Endothelial cell of umbilical vein (primary cell): ENCODE results near the gene CENPP. TPM values are rescaled to one million over a fixed set of nuclear protein-coding genes. Genes with fewer than 3 reads are reported as not detected.

Source experiments
- BruUV-seq: library from RNA; stranded (reverse); fragments of 400-500 nt; replicated peaks from 2 replicates; lab custom pipeline; 2021; lab: Mats Ljungman, UMichigan
- CTCF ChIA-PET: fragments of 300-600, 350-600 bp; sonication (Branson Sonifier 250); formaldehyde crosslinking; loops from one replicate; lab custom pipeline; 2021; ENCODE audit warnings: antibody characterized with exemption, inconsistent platforms; lab: Charles Lee
- POLR2A ChIA-PET: fragments of 300-600, 350-600 bp; sonication (Branson Sonifier 250); formaldehyde crosslinking; loops from one replicate; lab custom pipeline; 2021; ENCODE audit warnings: antibody characterized with exemption, inconsistent platforms; lab: Charles Lee
- DNase-seq: peaks from one replicate; pipeline ENCODE4 v3.0.0-alpha.2; 2011; ENCODE audit warnings: low read depth, low spot score
- FAIRE-seq: peaks from 2 replicates; lab custom pipeline; 2011; peaks lifted over from hg19 to GRCh38; lab: Jason Lieb, UNC
- H2AFZ ChIP-seq: 2 replicates; pipeline ENCODE4 v1.6.0; 2012; ENCODE audit warnings: low read depth, low read length, control low read depth, inconsistent platforms
- H3K27ac ChIP-seq: 2 replicates; pipeline ENCODE4 v1.5.1; 2011; ENCODE audit warnings: low read depth, mild to moderate bottlenecking, control low read depth, low read length, moderate library complexity; ENCODE audit not compliant: insufficient read depth
- H3K27me3 ChIP-seq, 2 experiments: 2 replicates each; pipeline versions ENCODE4 v1.6.0 to v1.6.1; 2011; ENCODE audit warnings: low read length in 2 of 2, mixed read lengths in 1 of 2; ENCODE audit not compliant: control insufficient read depth in 2 of 2, insufficient read depth in 2 of 2
- H3K36me3 ChIP-seq, 2 experiments: 2 replicates in 1 of 2; 3 replicates in 1 of 2; pipeline ENCODE4 v1.5.1; 2011; ENCODE audit warnings: low read length in 2 of 2, mild to moderate bottlenecking in 1 of 2, moderate library complexity in 1 of 2; ENCODE audit not compliant: control insufficient read depth in 2 of 2, insufficient read depth in 2 of 2; ENCODE audit errors: extremely low read depth in 1 of 2
- H3K4me1 ChIP-seq: 3 replicates; pipeline ENCODE4 v1.5.1; 2011; ENCODE audit warnings: mild to moderate bottlenecking, low read length; ENCODE audit not compliant: control insufficient read depth, insufficient read depth; ENCODE audit errors: extremely low read depth
- H3K4me2 ChIP-seq: 2 replicates; pipeline ENCODE4 v1.6.1; 2011; ENCODE audit warnings: low read length, control low read depth, mixed read lengths; ENCODE audit not compliant: insufficient read depth
- H3K4me3 ChIP-seq, 3 experiments: fragments of 200-600 bp in 1 of 3; sonication (generic), shearing (Covaris generic) in 1 of 3; replicated peaks in 1 of 3; 2 replicates each; pipeline ENCODE4 v1.5.1; 2011 to 2016; ENCODE audit warnings: control low read depth in 3 of 3, low read length in 3 of 3, mild to moderate bottlenecking in 2 of 3, inconsistent platforms in 1 of 3, low read depth in 1 of 3, moderate library complexity in 1 of 3; ENCODE audit not compliant: insufficient read depth in 1 of 3
- H3K79me2 ChIP-seq: 2 replicates; pipeline ENCODE4 v1.6.0; 2012; ENCODE audit warnings: low read length, inconsistent platforms; ENCODE audit not compliant: control insufficient read depth, insufficient read depth
- H3K9ac ChIP-seq: replicated peaks from 2 replicates; pipeline ENCODE3; 2011; ENCODE audit warnings: low read length, control low read depth; ENCODE audit not compliant: insufficient read depth; ENCODE audit errors: extremely low read depth
- H3K9me1 ChIP-seq: replicated peaks from 3 replicates; pipeline ENCODE4 v1.6.0; 2011; ENCODE audit warnings: mild to moderate bottlenecking, low read length; ENCODE audit not compliant: control insufficient read depth, insufficient read depth; ENCODE audit errors: extremely low read depth
- H3K9me3 ChIP-seq: replicated peaks from 2 replicates; pipeline ENCODE4 v1.5.1; 2012; ENCODE audit warnings: low read length, inconsistent platforms; ENCODE audit not compliant: control insufficient read depth, insufficient read depth
- H4K20me1 ChIP-seq: replicated peaks from 2 replicates; pipeline ENCODE3; 2011; ENCODE audit warnings: mild to moderate bottlenecking, low read length; ENCODE audit not compliant: control insufficient read depth, insufficient read depth; ENCODE audit errors: extremely low read depth
- CTCF ChIP-seq, 2 donors: IDR thresholded peaks; 1 replicate in 1 of 2; 2 replicates in 1 of 2; pipeline ENCODE4 v1.5.1; 2011; ENCODE audit warnings: low read length in 2 of 2, mild to moderate bottlenecking in 2 of 2, moderate library complexity in 2 of 2, control low read depth in 1 of 2, inconsistent platforms in 1 of 2, low read depth in 1 of 2; ENCODE audit not compliant: insufficient read depth in 1 of 2; ENCODE audit errors: extremely low read depth in 1 of 2
- GATA2 ChIP-seq: IDR thresholded peaks from 2 replicates; pipeline ENCODE4 v1.7.0; 2011; ENCODE audit warnings: low read depth, mild to moderate bottlenecking, moderate library complexity, mixed read lengths, low read length; ENCODE audit not compliant: insufficient read length, insufficient read depth
- JUN ChIP-seq: IDR thresholded peaks from 2 replicates; pipeline ENCODE4 v1.6.1; 2011; ENCODE audit warnings: borderline replicate concordance, low read depth; ENCODE audit not compliant: insufficient read length, insufficient read depth
- MYC ChIP-seq: IDR thresholded peaks from one replicate; pipeline ENCODE4 v1.6.1; 2011; ENCODE audit warnings: mild to moderate bottlenecking, low read depth, low read length
- POLR2A ChIP-seq: IDR thresholded peaks from 2 replicates; pipeline ENCODE4 v1.6.1; 2012; ENCODE audit warnings: low read depth, mild to moderate bottlenecking, control low read depth, low read length
- POLR2AphosphoS5 ChIP-seq: IDR thresholded peaks from 2 replicates; pipeline ENCODE4 v1.6.1; 2012; ENCODE audit warnings: low read depth, mild to moderate bottlenecking, control low read depth, low read length, moderate library complexity; ENCODE audit not compliant: insufficient read depth
- dilution Hi-C: fragments of 300-500 bp; cut with MboI; formaldehyde crosslinking; loops from one replicate; pipeline ENCODE4 v1.15.0; 2019; ENCODE audit warnings: low sequenced_read_pairs; ENCODE audit not compliant: extremely low pct_ligation_motif_present
- intact Hi-C: fragments of 100-400 bp; cut with micrococcal nuclease; formaldehyde crosslinking; loops from one replicate; pipeline ENCODE4 v1.10.0; 2022
- polyA plus RNA-seq, 4 experiments: library from polyadenylated mRNA; depleted of rRNA in 3 of 4; stranded (reverse) in 3 of 4; unstranded in 1 of 4; fragments of >200 nt; gene quantifications; 2 replicates each; pipeline versions ENCODE4 v1.2.1 to v1.2.3, GENCODE V29; 2011 to 2012; ENCODE audit warnings: missing spikeins in 1 of 4
- total RNA-seq: library from RNA; stranded (reverse); gene quantifications from 2 replicates; pipeline ENCODE4 v1.2.3, GENCODE V29; 2021
- TF ChIP-seq, protein P1 (sequence below): IDR thresholded peaks from 2 replicates; pipeline ENCODE4 v1.6.1; 2011; ENCODE audit not compliant: insufficient read depth, insufficient read length

CENPP gene
- total and polyA plus RNA-seq, 2 donors (not counting 3 experiments of a cell fraction or from before 2014, with no cell fraction given): 1.2 to 12.0 TPM

- no TSS peak for BruUV-seq
These were observed 10.3 kb upstream of the CENPP start for GRCh38 chr9:92315456-92315855.

More at GRCh38 chr9:92315456-92315855, 10.3 kb upstream of the CENPP start:
- H3K9me1 ChIP-seq: no peaks in the 10 kb centered on the region
- no peak overlapping the region for H3K4me3 ChIP-seq
- no peak for TF ChIP-seq MYC
- TF ChIP-seq GATA2: no peak
- no peak for TF ChIP-seq JUN
- TF ChIP-seq POLR2AphosphoS5: no peak
- TF ChIP-seq, protein P1, sequence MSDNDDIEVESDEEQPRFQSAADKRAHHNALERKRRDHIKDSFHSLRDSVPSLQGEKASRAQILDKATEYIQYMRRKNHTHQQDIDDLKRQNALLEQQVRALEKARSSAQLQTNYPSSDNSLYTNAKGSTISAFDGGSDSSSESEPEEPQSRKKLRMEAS: no peak
- no peak for TF ChIP-seq POLR2A
- no peak for TF ChIP-seq CTCF (IDR thresholded peaks at IDR 0.05; ENCODE audit: extremely low read depth in 1 of 2, insufficient read depth in 1 of 2, low read depth in 1 of 2, low read length in 2 of 2)
- peaks cover 14% of the 10 kb centered on the region for H3K79me2 ChIP-seq
- CTCF ChIA-PET: no interaction called here
- intact Hi-C loops: no loop called here
- no peaks in the 10 kb centered on the region for H4K20me1 ChIP-seq
- H2AFZ ChIP-seq: no peak overlapping the region
- DNase-seq (no peak), FAIRE-seq (no peak)
- POLR2A ChIA-PET: no interaction called here
- H3K4me2 ChIP-seq: no peak overlapping the region
- no peaks in the 10 kb centered on the region for H3K9me3 ChIP-seq
- H3K4me1 ChIP-seq: peaks cover 12% of the 10 kb centered on the region
- no peaks in the 10 kb centered on the region for H3K27me3 ChIP-seq
- H3K9ac ChIP-seq: no peak overlapping the region
- no peak overlapping the region for H3K27ac ChIP-seq
- dilution Hi-C loops: no loop called here
- H3K36me3 ChIP-seq: peaks cover 21 to 28% of the 10 kb centered on the region in 2 experiments
